HEK293 (cell line): ENCODE measurements around the gene NFKBIB.

Source experiments
- CTCF ChIA-PET: fragments of 350-600 bp; formaldehyde crosslinking; extraction: SDS; loops from one replicate; lab custom pipeline; 2021; ENCODE audit warnings: antibody characterized with exemption; lab: Yijun Ruan, JAX
- POLR2A ChIA-PET: fragments of 300-600 bp; formaldehyde crosslinking; extraction: SDS; loops from one replicate; lab custom pipeline; 2020; ENCODE audit warnings: antibody characterized with exemption, inconsistent platforms; lab: Yijun Ruan, JAX
- H3K27ac ChIP-seq: fragments of 200-500 bp; sonication (Bioruptor generic); 2 replicates; pipeline ENCODE4 v1.5.1; 2014; ENCODE audit warnings: low read depth, low read length, control low read depth, inconsistent platforms; ENCODE audit errors: extremely low read depth
- H3K36me3 ChIP-seq, 2 experiments: fragments of 200-500 bp in 1 of 2; sonication (Bioruptor generic) in 1 of 2; 1 replicate in 1 of 2; 2 replicates in 1 of 2; pipeline ENCODE4 v1.5.1; 2014 to 2017; ENCODE audit warnings: inconsistent platforms in 2 of 2, low read length in 2 of 2; ENCODE audit not compliant: control insufficient read depth in 2 of 2, insufficient read depth in 1 of 2
- H3K4me1 ChIP-seq: fragments of 200-500 bp; sonication (Bioruptor generic); 2 replicates; pipeline ENCODE4 v1.5.1; 2014; ENCODE audit warnings: mild to moderate bottlenecking, low read length, inconsistent platforms; ENCODE audit not compliant: control insufficient read depth, insufficient read depth
- H3K4me3 ChIP-seq: 2 replicates; pipeline ENCODE4 v1.5.1; 2011; ENCODE audit warnings: low read depth, mild to moderate bottlenecking, control low read depth, low read length, moderate library complexity
- H3K9me3 ChIP-seq: fragments of 200-500 bp; sonication (Bioruptor generic); 2 replicates; pipeline ENCODE4 v1.5.1; 2014; ENCODE audit warnings: low read depth, low read length, inconsistent platforms; ENCODE audit not compliant: control insufficient read depth, insufficient read depth
- KLF1 ChIP-seq: fragments of 450-650 bp; formaldehyde crosslinking; IDR thresholded peaks from 2 replicates; pipeline ENCODE4 v1.5.1; 2016; ENCODE audit warnings: missing biosample characterization, missing genetic modification characterization
- KLF10 ChIP-seq: fragments of 450-650 bp; IDR thresholded peaks from 2 replicates; pipeline ENCODE4 v1.5.1; 2018; ENCODE audit warnings: missing biosample characterization, mild to moderate bottlenecking, missing genetic modification characterization
- KLF16 ChIP-seq: fragments of 450-650 bp; formaldehyde crosslinking; IDR thresholded peaks from 2 replicates; pipeline ENCODE4 v1.5.1; 2017; ENCODE audit warnings: missing biosample characterization, missing genetic modification characterization
- ZNF121 ChIP-seq: fragments of 450-650 bp; formaldehyde crosslinking; IDR thresholded peaks from 2 replicates; pipeline ENCODE4 v1.5.1; 2016; ENCODE audit warnings: missing biosample characterization, missing genetic modification characterization
- ZNF146 ChIP-seq: fragments of 450-650 bp; formaldehyde crosslinking; IDR thresholded peaks from 2 replicates; pipeline ENCODE4 v1.5.1; 2016; ENCODE audit warnings: missing biosample characterization, missing genetic modification characterization
- ZNF175 ChIP-seq: fragments of 450-650 bp; formaldehyde crosslinking; IDR thresholded peaks from 2 replicates; pipeline ENCODE4 v1.5.1; 2016; ENCODE audit warnings: missing biosample characterization, missing genetic modification characterization
- ZNF19 ChIP-seq: fragments of 450-650 bp; formaldehyde crosslinking; IDR thresholded peaks from 2 replicates; pipeline ENCODE4; 2016; ENCODE audit warnings: missing biosample characterization, missing genetic modification characterization, low read depth
- ZNF239 ChIP-seq: fragments of 450-650 bp; formaldehyde crosslinking; IDR thresholded peaks from 2 replicates; pipeline ENCODE4 v1.5.1; 2016; ENCODE audit warnings: missing biosample characterization, missing genetic modification characterization
- ZNF391 ChIP-seq: fragments of 450-650 bp; formaldehyde crosslinking; IDR thresholded peaks from 2 replicates; pipeline ENCODE4 v1.5.1; 2016; ENCODE audit warnings: low read depth, missing biosample characterization, missing genetic modification characterization, borderline replicate concordance
- ZNF416 ChIP-seq: fragments of 450-650 bp; formaldehyde crosslinking; IDR thresholded peaks from 2 replicates; pipeline ENCODE4 v1.5.1; 2016; ENCODE audit warnings: missing biosample characterization, missing genetic modification characterization
- ZNF433 ChIP-seq: fragments of 450-650 bp; formaldehyde crosslinking; IDR thresholded peaks from 2 replicates; pipeline ENCODE4 v1.5.1; 2016; ENCODE audit warnings: missing biosample characterization, missing genetic modification characterization, low read depth
- ZNF544 ChIP-seq: fragments of 450-650 bp; formaldehyde crosslinking; IDR thresholded peaks from 2 replicates; pipeline ENCODE4 v1.5.0; 2017; ENCODE audit warnings: missing biosample characterization, missing genetic modification characterization
- ZNF596 ChIP-seq: fragments of 450-650 bp; IDR thresholded peaks from 2 replicates; pipeline ENCODE4 v1.5.0; 2018; ENCODE audit warnings: missing biosample characterization, mild to moderate bottlenecking, missing genetic modification characterization, moderate library complexity
- ZNF623 ChIP-seq: fragments of 450-650 bp; formaldehyde crosslinking; IDR thresholded peaks from 2 replicates; pipeline ENCODE4 v1.5.1; 2016; ENCODE audit warnings: missing biosample characterization, missing genetic modification characterization
- ZNF626 ChIP-seq: fragments of 450-650 bp; sonication (Bioruptor Pico); formaldehyde crosslinking; IDR thresholded peaks from 2 replicates; pipeline ENCODE4 v1.5.1; 2018; ENCODE audit warnings: missing biosample characterization, missing genetic modification characterization, inconsistent platforms
- ZNF654 ChIP-seq: fragments of 450-650 bp; formaldehyde crosslinking; IDR thresholded peaks from 2 replicates; pipeline ENCODE4 v1.5.1; 2016; ENCODE audit warnings: low read depth, missing biosample characterization, missing genetic modification characterization
- ZNF791 ChIP-seq: fragments of 450-650 bp; formaldehyde crosslinking; IDR thresholded peaks from 2 replicates; pipeline ENCODE4 v1.5.1; 2016; ENCODE audit warnings: missing biosample characterization, missing genetic modification characterization
- TF ChIP-seq, protein P1 (sequence below): fragments of 450-650 bp; formaldehyde crosslinking; IDR thresholded peaks from 2 replicates; pipeline ENCODE4 v1.5.1; 2016; ENCODE audit warnings: missing biosample characterization, missing genetic modification characterization
- TF ChIP-seq, protein P2 (sequence below): fragments of 450-650 bp; formaldehyde crosslinking; IDR thresholded peaks from 2 replicates; pipeline ENCODE4 v1.5.1; 2016; ENCODE audit warnings: missing biosample characterization, missing genetic modification characterization
- TF ChIP-seq, protein P3 (sequence below): fragments of 450-650 bp; formaldehyde crosslinking; IDR thresholded peaks from 2 replicates; pipeline ENCODE4 v1.5.1; 2017; ENCODE audit warnings: missing biosample characterization, missing genetic modification characterization
- TF ChIP-seq, protein P4 (sequence below): sonication (generic); formaldehyde crosslinking; IDR thresholded peaks from 2 replicates; pipeline ENCODE4 v1.8.1; 2022; ENCODE audit warnings: mild to moderate bottlenecking, moderate library complexity, missing genetic modification reagents
- TF ChIP-seq, protein P5 (sequence below): fragments of 450-650 bp; formaldehyde crosslinking; IDR thresholded peaks from 2 replicates; pipeline ENCODE4 v1.5.1; 2016; ENCODE audit warnings: missing biosample characterization, missing genetic modification characterization
- TF ChIP-seq, protein P6 (sequence below): fragments of 450-650 bp; formaldehyde crosslinking; IDR thresholded peaks from 2 replicates; pipeline ENCODE4 v1.5.1; 2016; ENCODE audit warnings: missing biosample characterization, missing genetic modification characterization

Gene NFKBIB

DNA sequence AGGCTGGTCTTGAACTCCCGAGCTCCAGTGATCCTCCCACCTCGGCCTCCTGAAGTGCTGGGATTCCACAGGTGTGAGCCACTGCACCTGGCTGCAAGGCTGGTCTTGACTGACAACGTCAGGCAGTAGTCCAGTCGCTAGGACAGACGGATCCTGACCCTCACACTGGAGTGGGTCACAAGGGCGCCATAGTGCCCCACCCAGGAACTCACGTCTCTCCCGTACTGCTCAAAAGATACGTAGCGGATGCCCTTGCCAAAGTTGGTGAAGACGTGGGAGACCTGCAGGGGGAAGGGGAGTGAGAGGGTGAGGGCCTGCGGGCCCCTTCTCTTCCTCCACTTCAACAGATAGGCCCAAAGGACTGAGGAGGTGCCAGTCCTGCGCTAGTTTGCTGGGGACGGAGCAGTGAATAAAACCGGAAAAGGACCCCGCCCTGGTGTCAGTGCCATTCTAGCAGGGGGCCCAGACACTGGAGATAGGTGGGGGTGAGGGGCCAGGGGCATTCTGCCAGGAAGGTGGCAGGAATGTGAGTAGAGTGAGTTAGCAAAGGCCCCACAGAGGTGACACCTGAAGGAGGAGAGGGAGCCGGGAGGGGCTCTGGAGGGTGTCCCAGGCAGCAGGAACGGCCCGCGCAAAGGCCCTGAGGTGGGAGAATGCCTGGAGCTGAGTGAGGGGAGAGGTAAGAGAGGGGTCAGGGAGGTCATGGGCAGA lies 42.9 kb downstream of the NFKBIB start (continued):
- TF ChIP-seq, protein P1, sequence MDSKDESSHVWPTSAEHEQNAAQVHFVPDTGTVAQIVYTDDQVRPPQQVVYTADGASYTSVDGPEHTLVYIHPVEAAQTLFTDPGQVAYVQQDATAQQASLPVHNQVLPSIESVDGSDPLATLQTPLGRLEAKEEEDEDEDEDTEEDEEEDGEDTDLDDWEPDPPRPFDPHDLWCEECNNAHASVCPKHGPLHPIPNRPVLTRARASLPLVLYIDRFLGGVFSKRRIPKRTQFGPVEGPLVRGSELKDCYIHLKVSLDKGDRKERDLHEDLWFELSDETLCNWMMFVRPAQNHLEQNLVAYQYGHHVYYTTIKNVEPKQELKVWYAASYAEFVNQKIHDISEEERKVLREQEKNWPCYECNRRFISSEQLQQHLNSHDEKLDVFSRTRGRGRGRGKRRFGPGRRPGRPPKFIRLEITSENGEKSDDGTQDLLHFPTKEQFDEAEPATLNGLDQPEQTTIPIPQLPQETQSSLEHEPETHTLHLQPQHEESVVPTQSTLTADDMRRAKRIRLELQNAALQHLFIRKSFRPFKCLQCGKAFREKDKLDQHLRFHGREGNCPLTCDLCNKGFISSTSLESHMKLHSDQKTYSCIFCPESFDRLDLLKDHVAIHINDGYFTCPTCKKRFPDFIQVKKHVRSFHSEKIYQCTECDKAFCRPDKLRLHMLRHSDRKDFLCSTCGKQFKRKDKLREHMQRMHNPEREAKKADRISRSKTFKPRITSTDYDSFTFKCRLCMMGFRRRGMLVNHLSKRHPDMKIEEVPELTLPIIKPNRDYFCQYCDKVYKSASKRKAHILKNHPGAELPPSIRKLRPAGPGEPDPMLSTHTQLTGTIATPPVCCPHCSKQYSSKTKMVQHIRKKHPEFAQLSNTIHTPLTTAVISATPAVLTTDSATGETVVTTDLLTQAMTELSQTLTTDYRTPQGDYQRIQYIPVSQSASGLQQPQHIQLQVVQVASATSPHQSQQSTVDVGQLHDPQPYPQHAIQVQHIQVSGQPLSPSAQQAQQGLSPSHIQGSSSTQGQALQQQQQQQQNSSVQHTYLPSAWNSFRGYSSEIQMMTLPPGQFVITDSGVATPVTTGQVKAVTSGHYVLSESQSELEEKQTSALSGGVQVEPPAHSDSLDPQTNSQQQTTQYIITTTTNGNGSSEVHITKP (tag by site-specific recombination): no peak
- TF ChIP-seq ZNF146 (tag by site-specific recombination): no peak
- TF ChIP-seq ZNF433 (tag by site-specific recombination): no peak
- TF ChIP-seq, protein P2, sequence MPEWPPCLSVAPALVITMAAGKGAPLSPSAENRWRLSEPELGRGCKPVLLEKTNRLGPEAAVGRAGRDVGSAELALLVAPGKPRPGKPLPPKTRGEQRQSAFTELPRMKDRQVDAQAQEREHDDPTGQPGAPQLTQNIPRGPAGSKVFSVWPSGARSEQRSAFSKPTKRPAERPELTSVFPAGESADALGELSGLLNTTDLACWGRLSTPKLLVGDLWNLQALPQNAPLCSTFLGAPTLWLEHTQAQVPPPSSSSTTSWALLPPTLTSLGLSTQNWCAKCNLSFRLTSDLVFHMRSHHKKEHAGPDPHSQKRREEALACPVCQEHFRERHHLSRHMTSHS (tag by site-specific recombination): no peak
- TF ChIP-seq ZNF544: no peak
- no peak for TF ChIP-seq ZNF654
- no peak for TF ChIP-seq ZNF175 (tag by site-specific recombination)
- no peak for TF ChIP-seq ZNF391 (tag by site-specific recombination)
- no peak for TF ChIP-seq ZNF596 (tag by site-specific recombination)

DNA sequence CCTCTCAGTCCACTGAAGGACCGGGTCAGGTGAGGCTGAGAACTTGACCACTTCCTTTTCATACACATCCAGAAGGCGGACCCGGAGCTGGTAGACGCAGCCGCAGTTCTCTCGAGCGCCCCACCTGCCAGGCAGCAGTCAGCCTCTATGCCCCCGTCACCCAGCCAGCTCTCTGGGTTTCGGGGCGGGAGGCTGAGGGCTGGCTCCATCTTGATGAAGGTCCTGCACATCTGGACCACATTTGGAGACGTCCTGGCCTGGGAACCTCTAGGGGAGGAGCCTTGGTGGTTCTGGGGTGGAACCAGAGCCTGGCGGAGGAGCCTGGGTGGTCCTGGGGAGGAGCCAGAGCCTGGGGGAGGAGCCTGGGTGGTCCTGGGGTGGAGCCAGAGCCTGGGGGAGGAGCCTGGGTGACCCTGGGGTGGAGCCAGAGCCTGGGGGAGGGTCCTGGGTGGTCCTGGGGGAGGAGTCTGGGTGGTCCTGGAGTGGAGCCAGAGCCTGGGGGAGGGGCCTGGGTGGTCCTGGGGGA lies 45.3 kb downstream of the NFKBIB start:
- Histone ChIP-seq H3K4me3 (no peak overlapping the region), H3K27ac (no peak overlapping the region), H3K36me3 (peaks cover 44 to 68% of the 10 kb centered on the region in 2 experiments), H3K4me1 (no peaks in the 10 kb centered on the region), H3K9me3 (no peaks in the 10 kb centered on the region)
- no peak for TF ChIP-seq KLF10
- TF ChIP-seq ZNF626: no peak
- TF ChIP-seq ZNF416 (tag by site-specific recombination): no peak
- TF ChIP-seq, protein P3, sequence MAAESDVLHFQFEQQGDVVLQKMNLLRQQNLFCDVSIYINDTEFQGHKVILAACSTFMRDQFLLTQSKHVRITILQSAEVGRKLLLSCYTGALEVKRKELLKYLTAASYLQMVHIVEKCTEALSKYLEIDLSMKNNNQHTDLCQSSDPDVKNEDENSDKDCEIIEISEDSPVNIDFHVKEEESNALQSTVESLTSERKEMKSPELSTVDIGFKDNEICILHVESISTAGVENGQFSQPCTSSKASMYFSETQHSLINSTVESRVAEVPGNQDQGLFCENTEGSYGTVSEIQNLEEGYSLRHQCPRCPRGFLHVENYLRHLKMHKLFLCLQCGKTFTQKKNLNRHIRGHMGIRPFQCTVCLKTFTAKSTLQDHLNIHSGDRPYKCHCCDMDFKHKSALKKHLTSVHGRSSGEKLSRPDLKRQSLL (tag by site-specific recombination): peak; percentile 77
- no peak for TF ChIP-seq ZNF791 (tag by site-specific recombination)
- CTCF ChIA-PET: interaction anchor here (7.1 kb wide), 1 partner anchor 14 kb away, joined by 60 read pairs; the partner anchor contains the start of genes MRPS12 and SARS2
- POLR2A ChIA-PET: interaction anchor here (0.6 to 2.4 kb wide), 2 partner anchors 15 to 383 kb away, joined by 4 to 8 read pairs; partner anchors contain the start of genes MRPS12 and SARS2

DNA sequence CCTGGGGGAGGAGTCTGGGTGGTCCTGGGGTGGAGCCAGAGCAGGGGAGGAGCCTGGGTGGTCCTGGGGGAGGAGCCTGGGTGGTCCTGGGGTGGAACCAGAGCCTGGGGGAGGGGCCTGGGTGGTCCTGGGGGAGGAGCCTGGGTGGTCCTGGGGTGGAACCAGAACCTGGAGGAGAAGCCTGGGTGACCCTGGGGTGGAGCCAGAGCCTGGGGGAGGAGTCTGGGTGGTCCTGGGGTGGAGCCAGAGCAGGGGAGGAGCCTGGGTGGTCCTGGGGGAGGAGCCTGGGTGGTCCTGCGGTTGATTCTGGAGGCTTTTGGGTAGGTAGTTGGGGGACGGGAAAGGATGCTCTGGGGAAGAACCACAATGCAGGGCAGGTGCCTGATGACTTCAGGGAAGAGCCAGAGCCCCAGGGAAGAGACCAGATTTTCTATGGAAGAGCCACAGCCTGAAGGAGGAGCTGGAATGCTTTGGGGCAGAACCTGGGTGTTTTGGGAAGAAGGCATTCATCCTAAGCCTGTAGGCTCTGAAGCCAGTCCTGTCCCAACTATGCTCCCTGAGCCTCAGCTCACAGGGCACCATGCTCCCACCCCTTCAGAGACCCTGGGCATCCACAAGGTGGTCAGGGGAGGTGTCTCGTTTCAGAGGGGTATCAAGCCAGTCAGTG lies 45.9 kb downstream of the NFKBIB start:
- Histone ChIP-seq H3K36me3 (peaks cover 48 to 71% of the 10 kb centered on the region in 2 experiments), H3K27ac (0 out of 2 replicates have a peak overlapping the region, but pooled peaks have one; percentile 31), H3K4me3 (no peak overlapping the region), H3K9me3 (no peaks in the 10 kb centered on the region), H3K4me1 (no peaks in the 10 kb centered on the region)
- ChIA-PET POLR2A (no interaction called here), CTCF (interaction anchor here (1.2 to 7.1 kb wide), 3 partner anchors 13 to 31 kb away, joined by 3 to 60 read pairs (median 6); partner anchors contain the start of genes MRPS12 and SARS2)
- TF ChIP-seq ZNF623 (tag by site-specific recombination): no peak
- 0 out of 2 replicates have a peak, but pooled peaks have one; percentile 16 for TF ChIP-seq KLF1 (tag by site-specific recombination)
- TF ChIP-seq, protein P4, sequence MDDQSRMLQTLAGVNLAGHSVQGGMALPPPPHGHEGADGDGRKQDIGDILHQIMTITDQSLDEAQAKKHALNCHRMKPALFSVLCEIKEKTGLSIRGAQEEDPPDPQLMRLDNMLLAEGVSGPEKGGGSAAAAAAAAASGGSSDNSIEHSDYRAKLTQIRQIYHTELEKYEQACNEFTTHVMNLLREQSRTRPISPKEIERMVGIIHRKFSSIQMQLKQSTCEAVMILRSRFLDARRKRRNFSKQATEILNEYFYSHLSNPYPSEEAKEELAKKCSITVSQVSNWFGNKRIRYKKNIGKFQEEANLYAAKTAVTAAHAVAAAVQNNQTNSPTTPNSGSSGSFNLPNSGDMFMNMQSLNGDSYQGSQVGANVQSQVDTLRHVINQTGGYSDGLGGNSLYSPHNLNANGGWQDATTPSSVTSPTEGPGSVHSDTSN (CRISPR knock-in tag): no peak
- no peak for TF ChIP-seq ZNF239
- no peak for TF ChIP-seq KLF16 (tag by site-specific recombination)
- TF ChIP-seq ZNF121 (tag by site-specific recombination): no peak
- no peak for TF ChIP-seq ZNF19 (tag by site-specific recombination)
- TF ChIP-seq, protein P5, sequence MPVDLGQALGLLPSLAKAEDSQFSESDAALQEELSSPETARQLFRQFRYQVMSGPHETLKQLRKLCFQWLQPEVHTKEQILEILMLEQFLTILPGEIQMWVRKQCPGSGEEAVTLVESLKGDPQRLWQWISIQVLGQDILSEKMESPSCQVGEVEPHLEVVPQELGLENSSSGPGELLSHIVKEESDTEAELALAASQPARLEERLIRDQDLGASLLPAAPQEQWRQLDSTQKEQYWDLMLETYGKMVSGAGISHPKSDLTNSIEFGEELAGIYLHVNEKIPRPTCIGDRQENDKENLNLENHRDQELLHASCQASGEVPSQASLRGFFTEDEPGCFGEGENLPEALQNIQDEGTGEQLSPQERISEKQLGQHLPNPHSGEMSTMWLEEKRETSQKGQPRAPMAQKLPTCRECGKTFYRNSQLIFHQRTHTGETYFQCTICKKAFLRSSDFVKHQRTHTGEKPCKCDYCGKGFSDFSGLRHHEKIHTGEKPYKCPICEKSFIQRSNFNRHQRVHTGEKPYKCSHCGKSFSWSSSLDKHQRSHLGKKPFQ (tag by site-specific recombination): no peak
- TF ChIP-seq, protein P6, sequence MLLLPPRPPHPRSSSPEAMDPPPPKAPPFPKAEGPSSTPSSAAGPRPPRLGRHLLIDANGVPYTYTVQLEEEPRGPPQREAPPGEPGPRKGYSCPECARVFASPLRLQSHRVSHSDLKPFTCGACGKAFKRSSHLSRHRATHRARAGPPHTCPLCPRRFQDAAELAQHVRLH (tag by site-specific recombination): no peak
